ENCODE results near the gene USP10.

The USP10 gene

DNA sequence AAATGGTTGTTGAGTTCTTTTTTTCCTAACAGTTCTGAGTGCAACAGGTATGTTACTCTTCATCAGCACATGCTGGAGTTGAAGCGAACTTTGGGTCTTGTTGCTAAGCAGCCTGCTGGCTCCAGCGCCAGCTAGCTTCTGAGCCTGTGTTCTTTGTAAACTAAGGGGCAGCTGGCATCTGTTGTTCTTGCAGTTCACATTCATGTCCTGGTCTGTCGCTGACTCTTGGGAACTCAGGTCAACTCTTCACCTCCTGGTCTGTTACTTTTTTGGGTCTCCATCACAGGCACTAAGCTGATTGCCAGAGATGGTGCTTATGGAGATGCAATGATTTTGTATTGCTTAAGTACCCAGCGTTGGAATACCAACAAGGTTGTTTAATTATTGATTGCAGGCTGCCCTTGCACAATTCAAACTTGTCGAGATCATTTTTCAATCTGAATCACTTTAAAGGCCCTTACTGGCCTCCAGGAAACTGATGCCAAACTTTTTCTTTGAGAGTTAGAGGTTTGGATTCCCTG lies 40.9 kb downstream of the USP10 start:
- DNase-seq, result no peak
- Histone ChIP-seq H2BK15ac (ENCODE audit: low read depth, poor library complexity, severe bottlenecking) (no peak overlapping the region), H3K36me3 (ENCODE audit: control insufficient read depth in 1 of 2, insufficient read depth in 2 of 2, low read depth in 1 of 2, low read length in 2 of 2) (peaks cover 23 to 29% of the 10 kb centered on the region in 2 experiments), H2BK12ac (ENCODE audit: low read length in 2 of 2) (peak overlapping the region; percentile 3 to 80), H2BK120ac (ENCODE audit: low read depth, low read length) (no peak overlapping the region), H2AK5ac (ENCODE audit: low read length, severe bottlenecking) (no peak overlapping the region), H3K27me3 (ENCODE audit: control insufficient read depth in 1 of 2, insufficient read depth in 1 of 2, low read length in 2 of 2) (no peaks in the 10 kb centered on the region), H2BK5ac (ENCODE audit: low read depth, low read length, poor library complexity, severe bottlenecking) (no peak overlapping the region), H3K4me1 (ENCODE audit: control insufficient read depth, insufficient read depth, low read depth, low read length) (peaks cover 25% of the 10 kb centered on the region), H3K9me3 (ENCODE audit: control insufficient read depth, low read length) (no peaks in the 10 kb centered on the region), H4K91ac (ENCODE audit: low read length) (no peak overlapping the region), H3K23ac (ENCODE audit: low read length in 2 of 2) (no peak overlapping the region), H3K14ac (ENCODE audit: low read length in 2 of 2) (no peak overlapping the region), H3K79me1 (replicated peaks; ENCODE audit: low read length, poor library complexity, severe bottlenecking) (peaks cover 21% of the 10 kb centered on the region), H4K8ac (ENCODE audit: low read length) (no peak overlapping the region), H3K4me2 (ENCODE audit: low read length, poor library complexity, severe bottlenecking) (no peak overlapping the region), H3K4me3 (ENCODE audit: insufficient read depth in 1 of 2, low read depth in 1 of 2, low read length in 2 of 2) (no peak overlapping the region), H3K9ac (ENCODE audit: low read length) (peak overlapping the region; percentile 50), H3K18ac (ENCODE audit: low read depth in 1 of 2, low read length in 2 of 2) (peak overlapping the region; percentile 11 to 91), H3K27ac (ENCODE audit: low read length, poor library complexity, severe bottlenecking) (no peak overlapping the region), H3K4ac (ENCODE audit: low read depth in 1 of 2, low read length in 2 of 2) (peak overlapping the region in 1 of 2 experiments; percentile 93), H2AFZ (ENCODE audit: low read depth, low read length) (no peak overlapping the region)
- WGBS, result 92% methylated on average over 4 of the region's 5 CpGs

DNA sequence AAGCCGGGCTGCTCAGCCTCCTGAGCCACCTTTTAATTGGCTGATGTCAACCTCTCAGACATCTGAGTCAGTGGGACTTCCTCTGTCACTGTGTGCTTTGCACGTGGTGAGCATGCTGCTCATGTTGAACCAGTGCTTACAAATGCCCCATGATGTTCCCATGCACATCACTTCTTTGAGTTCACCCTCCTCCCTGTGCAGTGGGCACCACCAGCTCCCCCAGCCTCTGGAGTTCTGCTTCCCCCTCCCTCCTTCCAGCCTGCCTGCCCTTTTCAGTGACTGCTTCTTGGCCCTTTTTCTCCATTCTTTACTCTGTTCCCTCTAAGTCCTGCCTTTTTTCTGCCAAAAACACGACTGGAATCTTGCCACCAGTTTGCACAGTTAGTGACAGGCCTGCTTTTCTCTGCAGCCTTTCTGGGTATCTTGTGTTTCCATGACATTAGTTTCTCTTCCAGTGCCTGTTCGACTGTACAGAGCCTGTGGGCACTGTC lies 41.6 kb downstream of the USP10 start:
- Histone ChIP-seq H3K79me1 (replicated peaks; ENCODE audit: low read length, poor library complexity, severe bottlenecking) (peaks cover 19% of the 10 kb centered on the region), H2BK5ac (ENCODE audit: low read depth, low read length, poor library complexity, severe bottlenecking) (no peak overlapping the region), H3K4me1 (ENCODE audit: control insufficient read depth, insufficient read depth, low read depth, low read length) (peaks cover 23% of the 10 kb centered on the region), H3K4me3 (ENCODE audit: insufficient read depth in 1 of 2, low read depth in 1 of 2, low read length in 2 of 2) (no peak overlapping the region), H4K8ac (ENCODE audit: low read length) (no peak overlapping the region), H3K27ac (ENCODE audit: low read length, poor library complexity, severe bottlenecking) (no peak overlapping the region), H2BK12ac (ENCODE audit: low read length in 2 of 2) (peak overlapping the region; percentile 38 to 64), H2BK15ac (ENCODE audit: low read depth, poor library complexity, severe bottlenecking) (peak overlapping the region; percentile 3), H3K4ac (ENCODE audit: low read depth in 1 of 2, low read length in 2 of 2) (peak overlapping the region in 1 of 2 experiments; percentile 42), H2AFZ (ENCODE audit: low read depth, low read length) (no peak overlapping the region), H2AK5ac (ENCODE audit: low read length, severe bottlenecking) (no peak overlapping the region), H2BK120ac (ENCODE audit: low read depth, low read length) (no peak overlapping the region), H4K91ac (ENCODE audit: low read length) (no peak overlapping the region), H3K36me3 (ENCODE audit: control insufficient read depth in 1 of 2, insufficient read depth in 2 of 2, low read depth in 1 of 2, low read length in 2 of 2) (peaks cover 29% of the 10 kb centered on the region in 2 experiments), H3K23ac (ENCODE audit: low read length in 2 of 2) (peak overlapping the region in 1 of 2 experiments; percentile 68), H3K9me3 (ENCODE audit: control insufficient read depth, low read length) (no peaks in the 10 kb centered on the region), H3K14ac (ENCODE audit: low read length in 2 of 2) (no peak overlapping the region), H3K18ac (ENCODE audit: low read depth in 1 of 2, low read length in 2 of 2) (peak overlapping the region; percentile 68 to 75), H3K4me2 (ENCODE audit: low read length, poor library complexity, severe bottlenecking) (no peak overlapping the region), H3K27me3 (ENCODE audit: control insufficient read depth in 1 of 2, insufficient read depth in 1 of 2, low read length in 2 of 2) (no peaks in the 10 kb centered on the region), H3K9ac (ENCODE audit: low read length) (peak overlapping the region; percentile 35)
- DNase-seq, result peak; percentile 62
- WGBS, result 51% methylated on average over 4 of the region's 4 CpGs

DNA sequence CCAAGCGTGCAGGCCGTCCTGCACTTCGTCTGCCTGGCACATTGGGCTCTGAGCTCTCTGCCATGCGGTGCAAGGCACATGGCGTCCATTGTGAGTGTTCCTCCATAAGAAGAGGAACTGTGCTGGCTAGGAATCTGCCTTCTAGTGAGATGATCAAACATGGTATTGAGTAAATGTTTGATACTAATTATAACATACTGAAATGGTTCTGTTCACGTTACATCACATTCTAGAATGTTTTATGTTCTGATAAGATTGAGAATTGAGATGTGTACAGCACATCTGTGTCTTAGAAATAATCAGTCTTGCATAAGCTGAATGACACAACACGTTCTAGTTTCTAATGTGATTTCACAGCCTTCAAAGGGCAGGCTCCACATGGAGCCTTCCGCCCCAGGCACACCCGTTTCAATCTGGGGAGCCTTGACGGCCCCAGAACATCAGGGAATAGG lies 42.9 kb downstream of the USP10 start:
- no peak overlapping the region for H2BK5ac ChIP-seq (ENCODE audit: low read depth, low read length, poor library complexity, severe bottlenecking)
- H3K9ac ChIP-seq (ENCODE audit: low read length), result no peak overlapping the region
- no peaks in the 10 kb centered on the region for H3K27me3 ChIP-seq (ENCODE audit: control insufficient read depth in 1 of 2, insufficient read depth in 1 of 2, low read length in 2 of 2)
- no peak overlapping the region for H2BK12ac ChIP-seq (ENCODE audit: low read length in 2 of 2)
- H3K4me3 ChIP-seq (ENCODE audit: insufficient read depth in 1 of 2, low read depth in 1 of 2, low read length in 2 of 2), result no peak overlapping the region
- peaks cover 17% of the 10 kb centered on the region for H3K4me1 ChIP-seq (ENCODE audit: control insufficient read depth, insufficient read depth, low read depth, low read length)
- H2BK15ac ChIP-seq (ENCODE audit: low read depth, poor library complexity, severe bottlenecking), result no peak overlapping the region
- H3K14ac ChIP-seq (ENCODE audit: low read length in 2 of 2), result peak overlapping the region in 1 of 2 experiments; percentile 58
- H3K79me1 ChIP-seq (replicated peaks; ENCODE audit: low read length, poor library complexity, severe bottlenecking), result peaks cover 22% of the 10 kb centered on the region
- peaks cover 26 to 31% of the 10 kb centered on the region in 2 experiments for H3K36me3 ChIP-seq (ENCODE audit: control insufficient read depth in 1 of 2, insufficient read depth in 2 of 2, low read depth in 1 of 2, low read length in 2 of 2)
- no peak overlapping the region for H3K4me2 ChIP-seq (ENCODE audit: low read length, poor library complexity, severe bottlenecking)
- DNase-seq, result no peak
- peak overlapping the region in 1 of 2 experiments; percentile 79 for H3K4ac ChIP-seq (ENCODE audit: low read depth in 1 of 2, low read length in 2 of 2)
- no peak overlapping the region for H4K8ac ChIP-seq (ENCODE audit: low read length)
- no peak overlapping the region for H2AK5ac ChIP-seq (ENCODE audit: low read length, severe bottlenecking)
- no peak overlapping the region for H2AFZ ChIP-seq (ENCODE audit: low read depth, low read length)
- no peak overlapping the region for H3K27ac ChIP-seq (ENCODE audit: low read length, poor library complexity, severe bottlenecking)
- H3K9me3 ChIP-seq (ENCODE audit: control insufficient read depth, low read length), result no peaks in the 10 kb centered on the region
- WGBS, result 99% methylated on average over 10 of the region's 10 CpGs
- peak overlapping the region in 1 of 2 experiments; percentile 16 for H3K18ac ChIP-seq (ENCODE audit: low read depth in 1 of 2, low read length in 2 of 2)
- H2BK120ac ChIP-seq (ENCODE audit: low read depth, low read length), result no peak overlapping the region
- peak overlapping the region; percentile 11 for H4K91ac ChIP-seq (ENCODE audit: low read length)
- H3K23ac ChIP-seq (ENCODE audit: low read length in 2 of 2), result no peak overlapping the region

DNA sequence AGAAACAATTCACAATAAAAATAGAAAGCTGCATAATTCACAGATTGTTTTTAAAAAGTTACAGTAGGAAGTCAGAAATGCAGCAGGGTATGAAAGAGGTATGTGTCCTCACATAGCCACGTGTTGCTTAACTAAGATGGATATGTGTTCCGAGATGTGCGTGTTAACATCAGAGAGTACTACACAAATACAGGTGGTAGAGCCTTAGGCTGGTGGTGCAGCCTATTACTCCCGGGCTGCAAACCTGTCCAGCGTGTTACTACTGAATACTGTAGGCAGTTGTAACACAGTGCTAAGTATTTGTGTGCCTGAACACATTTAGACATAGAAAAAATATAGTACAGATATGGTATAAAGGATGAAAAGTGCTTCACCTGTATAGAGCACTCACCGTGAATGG lies 46.4 kb downstream of the USP10 start:
- no peaks in the 10 kb centered on the region for H3K27me3 ChIP-seq (ENCODE audit: control insufficient read depth in 1 of 2, insufficient read depth in 1 of 2, low read length in 2 of 2)
- no peak for DNase-seq
- no peak overlapping the region for H2AK5ac ChIP-seq (ENCODE audit: low read length, severe bottlenecking)
- H3K27ac ChIP-seq (ENCODE audit: low read length, poor library complexity, severe bottlenecking), result no peak overlapping the region
- peaks cover 5% of the 10 kb centered on the region for H3K4me1 ChIP-seq (ENCODE audit: control insufficient read depth, insufficient read depth, low read depth, low read length)
- no peak overlapping the region for H4K91ac ChIP-seq (ENCODE audit: low read length)
- no peak overlapping the region for H3K4me2 ChIP-seq (ENCODE audit: low read length, poor library complexity, severe bottlenecking)
- H3K9ac ChIP-seq (ENCODE audit: low read length), result no peak overlapping the region
- H3K4me3 ChIP-seq (ENCODE audit: insufficient read depth in 1 of 2, low read depth in 1 of 2, low read length in 2 of 2), result no peak overlapping the region
- no peak overlapping the region for H3K4ac ChIP-seq (ENCODE audit: low read depth in 1 of 2, low read length in 2 of 2)
- no peak overlapping the region for H3K14ac ChIP-seq (ENCODE audit: low read length in 2 of 2)
- H3K18ac ChIP-seq (ENCODE audit: low read depth in 1 of 2, low read length in 2 of 2), result no peak overlapping the region
- no peak overlapping the region for H2BK12ac ChIP-seq (ENCODE audit: low read length in 2 of 2)
- H3K36me3 ChIP-seq (ENCODE audit: control insufficient read depth in 1 of 2, insufficient read depth in 2 of 2, low read depth in 1 of 2, low read length in 2 of 2), result peaks cover 23 to 36% of the 10 kb centered on the region in 2 experiments
- H2BK15ac ChIP-seq (ENCODE audit: low read depth, poor library complexity, severe bottlenecking), result peak overlapping the region; percentile 80
- H2AFZ ChIP-seq (ENCODE audit: low read depth, low read length), result no peak overlapping the region
- peaks cover 18% of the 10 kb centered on the region for H3K79me1 ChIP-seq (replicated peaks; ENCODE audit: low read length, poor library complexity, severe bottlenecking)
- no peak overlapping the region for H3K23ac ChIP-seq (ENCODE audit: low read length in 2 of 2)
- no peak overlapping the region for H2BK120ac ChIP-seq (ENCODE audit: low read depth, low read length)
- 96% methylated on average over 6 of the region's 6 CpGs for WGBS
- no peaks in the 10 kb centered on the region for H3K9me3 ChIP-seq (ENCODE audit: control insufficient read depth, low read length)
- no peak overlapping the region for H4K8ac ChIP-seq (ENCODE audit: low read length)
- no peak overlapping the region for H2BK5ac ChIP-seq (ENCODE audit: low read depth, low read length, poor library complexity, severe bottlenecking)

Data from mesenchymal stem cell (in vitro differentiated cells and primary cell).